HG02798 (cell line): ENCODE measurements around the gene PLD4.
"Not testable (repeated sequence)": the region's sequence is repeated elsewhere in the genome, so short reads cannot be mapped to it uniquely, and the experiment has no call there.

Source experiments
- ATAC-seq: cut with Tn5 transposase; IDR thresholded peaks from one replicate; pipeline ENCODE4 v1.9.1; 2021; ENCODE audit warnings: mild to moderate bottlenecking; ENCODE audit not compliant: unreplicated experiment, poor library complexity

PLD4 gene

DNA sequence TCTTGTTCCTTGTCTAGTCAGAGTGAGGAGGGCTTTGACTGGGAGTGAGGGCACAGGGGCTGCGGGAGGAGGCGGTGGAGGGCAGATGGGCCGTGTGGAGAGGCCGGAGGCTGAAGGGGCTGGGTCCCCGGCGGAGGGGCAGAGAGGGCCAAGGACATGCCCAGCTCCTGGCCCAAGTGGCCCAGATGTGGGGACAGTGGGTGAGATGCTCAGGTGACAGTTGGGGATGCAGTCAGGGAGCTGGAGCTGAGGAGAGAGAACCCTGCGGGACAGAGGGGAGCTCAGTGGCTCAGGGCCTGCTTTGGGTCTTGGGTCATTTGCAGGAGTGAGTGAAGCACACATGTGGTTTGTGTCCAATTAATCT lies 26.5 kb upstream of the PLD4 start:
- no peak for ATAC-seq

DNA sequence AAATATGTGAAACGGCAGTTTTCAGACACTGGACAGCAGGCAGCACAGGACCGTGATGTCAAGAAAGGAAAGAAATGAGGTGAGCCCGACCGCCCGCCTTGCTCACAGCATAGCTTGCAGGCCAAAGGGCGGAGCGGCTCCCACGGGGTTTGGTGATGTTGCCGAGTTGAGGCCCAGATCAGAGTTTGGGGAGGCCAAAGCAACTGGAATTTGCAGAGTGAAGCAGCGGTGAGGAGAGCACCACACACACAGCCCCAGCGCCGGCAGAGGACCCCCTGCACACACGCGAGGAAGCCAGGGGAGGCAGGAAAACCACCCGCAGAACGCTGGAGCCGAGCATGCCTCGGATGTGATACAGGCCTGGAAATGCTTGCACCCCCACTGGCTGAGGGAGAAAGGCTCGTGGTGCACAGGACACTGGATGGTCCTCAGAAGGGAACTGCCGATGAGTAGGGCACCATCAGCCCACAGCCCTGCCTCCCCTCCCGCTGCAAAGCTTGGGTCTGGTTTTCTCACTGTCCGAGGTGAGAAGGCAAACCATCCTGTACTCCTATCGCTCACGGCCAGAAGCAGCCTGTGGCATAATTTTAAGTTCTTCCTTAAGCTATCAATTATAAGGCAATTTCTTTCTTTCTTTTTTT lies 25.7 kb upstream of the PLD4 start:
- ATAC-seq, result no peak

DNA sequence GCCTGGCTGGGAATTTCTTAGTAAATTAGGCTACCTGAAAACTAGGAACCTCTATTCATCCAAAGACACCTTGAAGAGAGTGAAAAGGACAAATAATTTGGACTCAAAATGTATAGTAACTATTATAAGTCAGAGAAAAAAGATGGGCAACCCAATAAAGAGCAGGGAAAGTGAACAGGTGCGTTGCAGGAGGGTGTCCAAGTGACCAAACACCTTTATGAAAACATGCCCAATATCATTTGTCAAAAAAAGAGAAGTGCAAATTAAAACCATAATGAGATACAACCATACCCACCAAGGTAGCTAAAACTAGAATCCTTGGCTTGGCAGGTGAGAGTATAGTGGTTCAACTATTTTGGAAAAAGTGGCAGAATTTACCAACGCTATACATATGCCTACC lies 24.9 kb upstream of the PLD4 start:
- ATAC-seq, result no peak

DNA sequence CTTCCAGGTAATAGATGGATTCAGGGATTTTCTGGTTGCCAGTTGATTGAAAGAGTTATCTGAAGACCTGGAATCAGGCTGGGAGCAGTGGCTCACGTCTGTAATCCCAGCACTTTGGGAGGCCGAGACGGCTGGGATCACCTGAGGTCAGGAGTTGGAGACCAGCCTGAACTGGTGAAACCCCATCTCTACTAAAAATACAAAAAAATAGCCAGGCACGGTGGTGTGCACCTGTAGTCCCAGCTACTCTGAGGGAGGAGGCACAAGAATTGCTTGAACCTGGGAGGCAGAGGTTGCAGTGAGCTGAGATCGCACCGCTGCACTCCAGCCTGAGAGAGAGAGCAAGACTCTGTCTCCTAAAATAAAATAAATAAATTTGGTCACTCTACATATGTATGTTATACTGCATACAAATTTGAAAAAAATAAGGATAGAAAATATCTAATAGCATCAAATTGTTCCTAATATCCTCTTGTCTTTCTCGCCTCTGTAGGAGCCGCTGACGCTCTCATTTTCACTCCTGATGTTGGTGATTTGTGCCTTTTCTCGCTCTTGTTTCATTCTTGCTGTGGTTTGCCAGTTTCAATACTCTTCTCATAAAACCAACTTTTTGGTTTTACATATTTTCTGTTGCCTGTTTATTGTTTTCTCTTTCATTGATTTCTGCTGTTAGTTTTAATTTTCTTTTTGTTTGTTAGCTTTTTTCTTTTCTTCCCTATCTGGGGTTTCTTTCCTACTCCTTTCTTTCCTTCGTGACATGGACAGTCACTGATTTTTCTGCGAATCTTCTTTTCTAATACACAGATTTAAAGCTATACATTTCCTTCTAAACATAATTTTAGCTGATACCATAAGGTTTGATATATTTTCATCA lies 23.8 kb upstream of the PLD4 start:
- no peak for ATAC-seq

DNA sequence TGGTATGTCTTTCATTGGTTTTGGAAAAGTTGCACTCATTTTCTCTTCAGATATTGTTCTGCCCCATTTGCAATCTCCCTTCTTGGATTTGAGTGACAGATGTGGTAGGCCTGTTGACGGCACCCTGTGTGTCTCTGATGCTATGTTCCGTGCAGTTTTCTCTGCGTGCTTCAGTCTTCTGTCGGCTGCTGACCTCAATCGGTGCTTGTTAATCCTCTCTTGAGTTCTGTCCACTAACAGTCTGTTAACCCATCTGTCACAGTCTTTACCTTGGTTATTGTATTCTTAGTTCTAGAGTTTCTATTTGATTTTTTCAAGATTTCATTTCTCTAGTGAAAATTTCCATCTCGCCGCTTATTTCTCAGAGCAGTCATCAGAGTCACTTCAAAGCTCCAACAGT lies 20.7 kb upstream of the PLD4 start:
- no peak for ATAC-seq

DNA sequence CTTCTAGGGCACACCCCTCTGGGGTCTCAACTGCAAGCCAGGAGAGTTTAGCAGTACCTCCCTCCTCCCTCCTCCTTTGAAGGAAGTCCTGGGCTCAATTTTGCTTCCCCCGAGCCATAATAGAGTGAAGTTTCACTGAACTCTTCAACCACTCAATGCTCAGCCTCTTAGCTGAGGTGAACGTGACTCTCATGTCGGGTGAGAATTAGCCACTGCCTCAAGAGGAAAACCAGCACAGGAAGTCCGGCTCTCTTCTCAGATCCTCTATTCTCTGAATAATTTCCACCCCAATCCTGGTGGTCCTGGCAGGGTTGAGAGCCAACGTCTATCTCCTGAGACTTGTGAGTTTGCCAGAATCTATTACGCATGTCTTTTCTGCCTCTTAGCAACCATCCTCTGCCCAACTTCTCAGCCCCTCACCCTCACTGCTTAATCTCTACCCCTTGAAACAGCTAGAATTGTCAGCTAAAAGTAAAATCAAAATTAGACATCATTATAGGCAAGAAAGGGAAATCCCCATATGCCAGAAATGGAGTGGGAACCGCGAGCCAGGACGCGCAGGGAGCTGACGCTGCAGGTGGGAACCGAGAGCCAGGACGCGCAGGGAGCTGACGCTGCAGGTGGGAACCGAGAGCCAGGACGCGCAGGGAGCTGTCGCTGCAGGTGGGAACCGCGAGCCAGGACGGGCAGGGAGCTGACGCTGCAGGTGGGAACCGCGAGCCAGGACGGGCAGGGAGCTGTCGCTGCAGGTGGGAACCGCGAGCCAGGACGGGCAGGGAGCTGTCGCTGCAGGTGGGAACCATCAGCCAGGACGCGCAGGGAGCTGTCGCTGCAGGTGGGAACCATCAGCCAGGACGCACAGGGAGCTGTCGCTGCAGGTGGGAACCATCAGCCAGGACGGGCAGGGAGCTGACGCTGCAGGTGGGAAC lies 19.8 kb upstream of the PLD4 start:
- not testable (repeated sequence) for ATAC-seq

DNA sequence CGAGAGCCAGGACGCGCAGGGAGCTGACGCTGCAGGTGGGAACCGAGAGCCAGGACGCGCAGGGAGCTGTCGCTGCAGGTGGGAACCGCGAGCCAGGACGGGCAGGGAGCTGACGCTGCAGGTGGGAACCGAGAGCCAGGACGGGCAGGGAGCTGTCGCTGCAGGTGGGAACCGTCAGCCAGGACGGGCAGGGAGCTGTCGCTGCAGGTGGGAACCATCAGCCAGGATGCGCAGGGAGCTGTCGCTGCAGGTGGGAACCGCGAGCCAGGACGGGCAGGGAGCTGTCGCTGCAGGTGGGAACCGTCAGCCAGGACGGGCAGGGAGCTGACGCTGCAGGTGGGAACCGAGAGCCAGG lies 19.1 kb upstream of the PLD4 start:
- not testable (repeated sequence) for ATAC-seq

DNA sequence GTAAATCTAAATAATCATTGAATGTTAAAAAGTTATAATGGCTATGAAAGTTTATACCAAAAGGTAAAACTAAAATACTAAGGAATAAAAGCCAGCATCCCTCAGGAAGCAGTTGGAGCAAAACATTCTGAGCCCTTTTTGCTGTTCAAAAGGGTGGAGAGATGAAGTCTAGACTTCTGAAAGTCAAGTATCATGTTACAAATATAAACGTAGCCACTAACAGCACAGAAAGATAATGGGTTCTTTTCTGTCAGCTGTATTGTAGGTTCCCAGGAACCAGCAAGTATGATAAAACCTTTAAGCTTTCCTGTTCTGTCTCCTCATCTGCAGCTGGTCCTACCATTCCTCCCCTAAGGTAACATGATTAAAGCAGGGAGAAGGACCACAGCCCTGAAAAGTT lies 16.4 kb upstream of the PLD4 start:
- no peak for ATAC-seq

DNA sequence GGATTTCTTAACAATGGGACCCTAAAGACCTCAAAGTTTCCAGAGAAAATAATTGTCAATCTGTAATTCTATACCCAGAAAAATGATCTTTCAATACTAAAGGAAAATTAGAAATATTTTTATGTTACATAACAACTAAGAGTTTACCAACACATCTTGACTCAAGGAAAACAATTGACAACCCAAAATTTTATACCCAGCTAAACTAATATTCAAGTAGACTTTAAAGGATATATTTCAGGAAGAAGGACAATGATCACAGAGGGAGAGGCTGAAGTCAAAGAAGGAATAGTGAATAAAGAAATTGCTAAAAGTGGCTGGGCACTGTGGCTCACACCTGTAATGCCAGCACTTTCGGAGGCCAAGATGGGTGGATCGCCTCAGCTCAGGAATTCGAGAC lies 12.6 kb upstream of the PLD4 start:
- no peak for ATAC-seq

DNA sequence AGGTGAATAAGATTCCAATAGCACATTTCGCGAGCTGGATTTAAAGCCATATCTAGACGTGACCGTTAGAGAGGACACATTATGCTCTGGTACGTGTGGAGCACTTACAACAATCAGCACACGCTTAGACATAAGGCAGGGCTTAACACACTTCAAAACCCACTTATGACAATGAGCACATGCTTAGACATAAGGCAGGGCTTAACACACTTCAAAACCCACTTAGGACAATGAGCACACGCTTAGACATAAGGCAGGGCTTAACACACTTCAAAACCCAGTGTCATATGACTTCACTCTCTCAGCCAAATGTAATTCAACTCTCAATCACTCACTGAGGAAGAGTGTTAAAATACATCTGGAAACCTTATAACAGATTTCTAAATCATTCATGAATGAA lies 11.2 kb upstream of the PLD4 start:
- ATAC-seq, result no peak

DNA sequence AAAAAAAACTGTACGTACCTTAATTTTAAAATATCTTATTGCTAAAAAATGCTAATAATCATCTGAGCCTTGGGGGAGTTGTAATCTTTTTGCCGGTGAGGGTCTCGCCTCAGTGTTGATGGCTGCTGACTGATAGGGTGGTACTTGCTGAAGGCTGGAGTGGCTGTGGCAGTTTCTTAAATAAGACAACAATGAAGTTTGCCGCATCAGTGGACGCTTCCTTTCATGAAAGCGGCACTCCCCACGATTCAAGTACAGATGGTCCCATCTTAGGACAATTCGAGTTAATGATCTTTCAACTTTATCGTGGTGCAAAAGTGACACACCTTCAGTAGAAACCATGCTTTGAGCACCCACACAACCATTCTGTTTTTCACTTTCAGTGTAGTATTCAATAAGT lies 7.6 kb upstream of the PLD4 start:
- ATAC-seq, result no peak

DNA sequence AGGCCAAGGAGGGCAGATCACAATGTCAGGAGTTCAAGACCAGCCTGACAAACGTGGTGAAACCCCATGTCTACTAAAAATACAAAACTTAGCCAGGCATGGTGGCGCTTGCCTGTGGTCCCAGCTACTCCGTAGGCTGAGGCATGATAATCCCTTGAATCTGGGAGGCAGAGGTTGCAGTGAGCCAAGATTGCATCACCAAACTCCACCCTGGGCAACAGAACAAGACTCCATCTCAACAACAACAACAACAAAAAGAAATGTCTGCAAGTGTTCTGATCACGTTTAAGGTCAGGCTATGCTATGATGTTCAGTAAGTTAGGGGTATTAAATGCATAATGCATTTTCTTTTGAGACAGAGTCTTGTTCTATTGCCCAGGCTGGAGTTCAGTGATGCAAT lies 6.7 kb upstream of the PLD4 start:
- ATAC-seq, result no peak

DNA sequence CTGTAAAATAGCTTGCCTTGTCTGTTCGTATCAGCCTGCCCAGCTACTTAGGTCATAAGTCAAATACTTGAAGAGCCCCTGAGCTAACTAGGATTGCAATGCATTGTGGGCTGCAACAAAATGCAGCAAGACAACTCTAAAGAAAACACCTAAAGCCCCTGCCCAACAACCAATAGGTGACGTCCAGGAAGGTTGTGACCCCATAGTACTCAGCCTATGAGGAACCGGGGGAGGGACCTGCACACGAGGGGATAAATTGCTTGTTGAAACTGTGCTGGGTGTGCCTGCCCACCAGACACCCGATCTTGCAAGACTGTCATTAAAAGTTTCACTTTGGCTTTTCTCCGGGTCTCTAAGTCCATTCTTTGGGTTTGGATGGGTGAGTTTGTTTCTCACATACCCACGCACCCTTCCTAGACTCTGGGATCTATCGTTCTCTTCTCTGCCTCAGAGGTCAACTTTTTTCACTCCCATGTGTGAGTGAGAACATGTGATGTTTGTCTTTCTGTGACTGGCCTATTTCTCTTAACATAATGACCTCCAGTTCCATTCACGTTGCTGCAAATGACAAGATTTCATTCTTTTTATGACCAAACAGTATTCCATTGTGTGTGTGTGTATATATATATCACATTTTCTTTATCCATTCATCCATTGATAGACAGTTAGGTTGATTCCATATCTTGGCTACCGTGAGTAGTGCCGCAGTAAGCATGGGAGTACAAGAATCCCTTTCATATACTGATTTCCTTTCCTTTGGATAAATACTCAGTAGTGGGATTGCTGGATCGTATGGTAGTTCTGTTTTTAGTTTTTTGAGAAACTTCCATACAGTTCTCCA lies 5.3 kb upstream of the PLD4 start:
- not testable (repeated sequence) for ATAC-seq

DNA sequence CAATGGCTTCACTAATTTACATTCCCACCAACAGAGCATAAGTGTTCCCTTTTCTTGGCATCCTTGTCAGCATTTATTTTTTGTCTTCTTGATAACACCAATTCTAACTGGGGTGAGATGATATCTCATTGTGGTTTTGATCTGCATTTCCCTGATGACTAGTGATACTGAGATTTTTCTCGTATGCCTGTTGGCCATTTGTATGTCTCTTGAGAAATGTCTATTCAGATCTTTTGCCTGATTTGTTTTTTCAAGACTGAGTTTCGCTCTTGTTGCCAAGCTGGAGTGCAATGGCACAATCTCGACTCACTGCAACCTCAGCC lies 4.7 kb upstream of the PLD4 start:
- no peak for ATAC-seq

DNA sequence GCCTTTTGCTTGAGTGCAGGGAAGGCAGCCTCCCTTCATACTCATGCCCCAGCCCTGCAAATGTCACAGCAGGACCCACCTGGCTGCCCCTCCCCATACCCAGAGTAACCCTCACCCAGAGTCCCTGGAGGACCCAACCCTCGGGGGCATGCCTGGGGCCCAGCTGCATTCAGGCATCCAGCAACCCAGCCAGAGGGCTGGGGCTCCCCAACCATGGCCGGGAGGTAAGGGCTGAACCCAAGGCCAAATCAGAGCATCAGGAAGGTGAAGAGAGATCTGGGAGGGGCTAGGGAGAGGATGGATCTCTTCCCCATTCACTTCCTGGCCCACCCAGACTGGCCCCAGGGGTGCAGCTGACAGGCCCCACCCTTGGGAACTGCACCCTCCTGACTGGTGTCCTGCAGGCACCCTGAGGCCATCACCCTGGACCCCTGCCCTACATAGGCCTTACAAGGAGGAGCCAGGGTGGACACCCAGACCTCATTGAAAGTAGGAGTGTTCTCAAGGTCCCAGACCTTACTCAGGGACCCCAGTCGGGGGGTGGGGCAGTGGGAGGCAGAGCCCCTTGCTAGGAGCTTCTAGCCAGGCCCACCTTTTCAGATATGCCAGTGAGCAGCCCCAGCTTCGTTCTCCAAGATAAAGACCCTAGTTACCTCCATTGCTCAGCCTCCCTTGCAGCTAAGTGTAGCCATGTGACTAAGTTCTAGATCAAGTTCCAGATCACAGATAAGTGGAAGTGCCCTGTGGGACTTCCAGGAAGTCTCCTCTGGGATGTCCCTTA lies 849 bp upstream of the PLD4 start:
- ATAC-seq, result no peak

DNA sequence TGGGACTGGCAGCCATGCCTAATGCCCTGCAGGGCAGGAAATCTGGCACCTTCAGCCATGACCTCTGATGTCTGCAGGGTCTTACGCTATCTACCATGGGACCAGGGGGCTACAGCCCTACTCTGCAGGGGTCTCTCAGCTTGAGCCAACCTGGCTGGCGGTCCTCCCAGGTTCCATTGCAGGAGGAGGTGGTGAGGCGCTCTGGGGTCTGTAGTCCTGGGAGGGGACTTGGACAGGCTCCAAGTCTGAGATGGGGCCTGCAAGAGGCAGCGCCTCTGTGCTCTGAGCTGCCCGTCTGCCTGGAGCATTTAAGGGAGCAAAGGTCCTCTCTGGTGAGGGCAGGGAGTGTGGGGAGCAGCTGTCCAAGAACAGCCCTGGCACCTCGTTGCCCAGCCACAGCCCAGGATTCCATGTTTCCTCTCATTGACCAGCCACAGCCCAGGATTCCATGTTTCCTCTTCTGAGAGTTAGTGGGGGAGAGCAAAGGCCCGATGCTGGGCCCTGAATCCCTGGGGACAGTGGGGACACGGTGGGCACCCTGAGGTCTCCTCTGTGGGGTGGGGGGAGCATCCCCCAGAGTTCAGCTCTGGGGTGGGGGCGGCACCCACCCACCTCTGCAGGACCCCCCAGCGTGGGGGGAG lies 655 bp downstream of the PLD4 start:
- ATAC-seq, result no peak

DNA sequence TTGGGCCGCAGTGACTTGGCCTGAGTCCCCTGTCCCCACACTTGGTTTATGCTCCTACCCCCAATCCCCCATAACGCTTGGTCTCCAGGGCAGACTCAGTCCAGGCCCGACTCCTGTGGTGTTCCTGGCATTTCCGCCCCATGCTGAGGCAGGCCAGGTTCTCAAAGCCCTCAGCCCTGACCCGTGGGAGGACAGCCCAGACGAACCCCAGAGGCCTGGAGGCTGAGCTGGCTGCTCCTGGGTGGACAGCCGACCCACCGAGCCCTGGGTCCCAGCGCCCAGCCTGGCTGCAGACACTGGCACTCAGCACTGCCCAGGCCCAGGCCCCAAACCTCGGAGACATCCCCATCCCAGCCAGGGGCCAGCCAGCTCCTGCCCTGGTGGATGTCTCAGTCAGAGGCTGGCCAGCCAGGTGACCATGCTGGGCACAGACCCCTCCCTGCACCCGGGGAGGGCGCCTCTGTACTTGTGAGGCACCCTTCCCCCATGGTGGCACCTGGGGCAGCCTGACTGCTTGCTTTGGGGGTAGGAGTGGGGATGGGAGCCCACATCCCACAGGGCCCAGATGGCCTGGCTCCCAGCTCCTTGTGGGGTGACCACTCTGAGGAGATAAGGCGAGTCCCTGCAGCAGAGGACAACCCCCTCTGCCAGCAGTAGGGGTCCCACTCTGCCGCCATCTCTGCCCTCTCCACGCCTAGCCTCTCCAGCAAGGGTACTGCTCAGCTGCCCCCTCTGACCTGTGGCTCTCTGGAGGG lies 1.4 kb downstream of the PLD4 start:
- no peak for ATAC-seq

DNA sequence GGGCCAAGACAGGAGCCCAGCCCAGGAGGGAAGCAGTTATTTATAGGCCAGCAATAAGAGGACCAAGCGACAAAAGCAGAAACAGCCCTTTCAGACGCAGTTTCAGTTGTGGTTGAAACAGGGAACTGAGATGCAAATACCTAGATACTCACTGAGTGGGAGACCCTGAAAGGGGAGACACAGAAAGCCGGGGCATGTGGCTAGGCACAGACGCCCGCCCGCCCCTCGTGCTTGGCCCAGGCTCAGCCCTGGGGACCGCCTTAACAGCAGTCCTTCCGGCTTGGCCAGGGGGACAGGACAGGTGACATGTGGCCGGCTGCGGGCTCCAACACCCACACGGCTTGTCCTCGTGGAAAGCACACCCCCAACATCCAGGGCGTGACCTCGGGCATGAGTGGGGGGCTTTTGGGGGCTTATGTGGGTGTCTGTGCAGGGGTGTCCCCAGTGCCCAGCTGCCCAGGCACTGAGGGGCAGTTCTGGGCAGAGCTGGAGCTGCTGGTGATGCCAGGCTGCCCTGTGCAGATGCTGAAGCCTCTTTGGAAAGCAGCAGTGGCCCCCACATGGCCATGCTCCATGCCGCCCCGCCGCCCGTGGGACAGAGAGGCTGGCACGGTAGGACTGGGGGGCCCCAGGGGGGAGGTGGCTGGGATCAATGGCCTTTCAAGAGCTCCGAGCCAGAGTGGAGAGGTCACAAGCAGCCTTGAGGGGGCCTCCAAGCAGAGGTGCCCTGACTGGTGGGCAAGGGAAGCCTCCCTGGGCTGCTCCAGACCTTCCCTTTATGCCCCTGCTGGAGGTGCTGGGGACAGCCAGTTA lies 2.1 kb downstream of the PLD4 start:
- peak; percentile 84 for ATAC-seq
